Activated CD4-positive, CD25-positive, alpha-beta regulatory T cell treated with anti-CD3 and anti-CD28 coated beads, Interleukin-2, amount 50 U/mL, for 72 hours (primary cell): ENCODE results near the gene TBRG1.

ENCODE experiments used
- DNase-seq: peaks from one replicate; pipeline ENCODE4 v3.0.0; 2021

TBRG1 gene

GRCh38 chr11:124618863-124619262 is 3.8 kb upstream of the TBRG1 start:
- DNase-seq: no peak

- no peak for DNase-seq
These were observed 1.3 kb downstream of the TBRG1 start for GRCh38 chr11:124623861-124624525.

GRCh38 chr11:124625504-124626168 is 3.0 kb downstream of the TBRG1 start:
- no peak for DNase-seq

GRCh38 chr11:124627546-124627945 is 4.9 kb downstream of the TBRG1 start:
- no peak for DNase-seq

GRCh38 chr11:124629961-124630360 is 7.3 kb downstream of the TBRG1 start:
- no peak for DNase-seq

- no peak for DNase-seq
These were observed 10.7 kb downstream of the TBRG1 start for GRCh38 chr11:124633355-124633754.

- DNase-seq: no peak
These were observed 13.3 kb downstream of the TBRG1 start for GRCh38 chr11:124635932-124636331.

- no peak for DNase-seq
These were observed 15.8 kb downstream of the TBRG1 start for GRCh38 chr11:124638500-124638899.

- DNase-seq: no peak
These were observed 16.5 kb downstream of the TBRG1 start for GRCh38 chr11:124639186-124639585.

- no peak for DNase-seq
These were observed 18.0 kb downstream of the TBRG1 start for GRCh38 chr11:124640666-124641065.

- DNase-seq: no peak
These were observed 20.0 kb downstream of the TBRG1 start for GRCh38 chr11:124642628-124643027.

GRCh38 chr11:124643042-124643604 is 20.5 kb downstream of the TBRG1 start:
- no peak for DNase-seq

GRCh38 chr11:124643605-124644425 is 21.2 kb downstream of the TBRG1 start:
- DNase-seq: no peak

- no peak for DNase-seq
These were observed 22.0 kb downstream of the TBRG1 start for GRCh38 chr11:124644426-124645280.

GRCh38 chr11:124646148-124646547 is 23.5 kb downstream of the TBRG1 start:
- no peak for DNase-seq

- DNase-seq: no peak
These were observed 25.9 kb downstream of the TBRG1 start for GRCh38 chr11:124648610-124649009.

GRCh38 chr11:124656774-124657630 is 34.3 kb downstream of the TBRG1 start:
- DNase-seq: no peak

- no peak for DNase-seq
These were observed 35.2 kb downstream of the TBRG1 start for GRCh38 chr11:124657904-124658303.

- no peak for DNase-seq
These were observed 35.8 kb downstream of the TBRG1 start for GRCh38 chr11:124658501-124658900.

GRCh38 chr11:124658986-124659385 is 36.3 kb downstream of the TBRG1 start:
- no peak for DNase-seq

- DNase-seq: no peak
These were observed 38.9 kb downstream of the TBRG1 start for GRCh38 chr11:124661553-124661952.

- no peak for DNase-seq
These were observed 39.4 kb downstream of the TBRG1 start for GRCh38 chr11:124662106-124662505.
